H1 (cell line): ENCODE results near the gene BGLAP.

ENCODE experiments used
- CBX8 ChIP-seq: fragments of 300-800, 300-1000 bp; sonication (generic); IDR thresholded peaks from 2 replicates; pipeline ENCODE4 v1.7.1; 2016; ENCODE audit warnings: low read depth, low read length, borderline replicate concordance
- CHD2 ChIP-seq: IDR thresholded peaks from 2 replicates; pipeline ENCODE4 v1.6.1; 2012; ENCODE audit warnings: low read length, improper control_type of control experiment
- CTCF ChIP-seq, 3 experiments: IDR thresholded peaks; 1 replicate in 2 of 3; 2 replicates in 1 of 3; pipeline versions ENCODE4 v1.5.1 to v1.6.1; 2011; ENCODE audit warnings: low read length in 3 of 3, mild to moderate bottlenecking in 3 of 3, inconsistent platforms in 2 of 3, low read depth in 1 of 3, moderate library complexity in 1 of 3; ENCODE audit not compliant: insufficient read depth in 1 of 3; ENCODE audit errors: control extremely low read depth in 1 of 3
- NRF1 ChIP-seq: IDR thresholded peaks from 2 replicates; pipeline ENCODE4 v1.6.1; 2011; ENCODE audit warnings: mild to moderate bottlenecking, low read depth, low read length, improper control_type of control experiment
- PHF8 ChIP-seq: fragments of 200-600 bp; sonication (generic); conservative IDR thresholded peaks from 2 replicates; pipeline ENCODE4 v1.7.1; 2012; ENCODE audit warnings: low read depth, mild to moderate bottlenecking, inconsistent platforms, low read length, moderate library complexity
- SIRT6 ChIP-seq: IDR thresholded peaks from one replicate; pipeline ENCODE4 v1.7.1; 2012; ENCODE audit warnings: low read length, inconsistent platforms
- USF2 ChIP-seq: IDR thresholded peaks from 2 replicates; pipeline ENCODE4 v1.6.1; 2011; ENCODE audit warnings: low read length, improper control_type of control experiment
- TF ChIP-seq, protein P1 (sequence below): IDR thresholded peaks from 2 replicates; pipeline ENCODE4 v1.6.1; 2012; ENCODE audit warnings: low read length, inconsistent platforms
- TF ChIP-seq, protein P2 (sequence below): IDR thresholded peaks from 2 replicates; pipeline ENCODE4 v1.6.1; 2012; ENCODE audit warnings: inconsistent platforms

- TF ChIP-seq, protein P1, sequence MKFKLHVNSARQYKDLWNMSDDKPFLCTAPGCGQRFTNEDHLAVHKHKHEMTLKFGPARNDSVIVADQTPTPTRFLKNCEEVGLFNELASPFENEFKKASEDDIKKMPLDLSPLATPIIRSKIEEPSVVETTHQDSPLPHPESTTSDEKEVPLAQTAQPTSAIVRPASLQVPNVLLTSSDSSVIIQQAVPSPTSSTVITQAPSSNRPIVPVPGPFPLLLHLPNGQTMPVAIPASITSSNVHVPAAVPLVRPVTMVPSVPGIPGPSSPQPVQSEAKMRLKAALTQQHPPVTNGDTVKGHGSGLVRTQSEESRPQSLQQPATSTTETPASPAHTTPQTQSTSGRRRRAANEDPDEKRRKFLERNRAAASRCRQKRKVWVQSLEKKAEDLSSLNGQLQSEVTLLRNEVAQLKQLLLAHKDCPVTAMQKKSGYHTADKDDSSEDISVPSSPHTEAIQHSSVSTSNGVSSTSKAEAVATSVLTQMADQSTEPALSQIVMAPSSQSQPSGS, result no peak
- TF ChIP-seq PHF8 (no peak), SIRT6 (no peak), CTCF (IDR thresholded peaks at IDR 0.05; ENCODE audit: control extremely low read depth in 1 of 3, insufficient read depth in 1 of 3, low read depth in 1 of 3, low read length in 3 of 3) (no peak), CHD2 (no peak), CBX8 (no peak), USF2 (no peak), NRF1 (no peak)
- TF ChIP-seq, protein P2, sequence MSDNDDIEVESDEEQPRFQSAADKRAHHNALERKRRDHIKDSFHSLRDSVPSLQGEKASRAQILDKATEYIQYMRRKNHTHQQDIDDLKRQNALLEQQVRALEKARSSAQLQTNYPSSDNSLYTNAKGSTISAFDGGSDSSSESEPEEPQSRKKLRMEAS, result no peak
These were observed 3.7 kb upstream of the BGLAP start for GRCh38 chr1:156238248-156238647.
